Skeletal muscle cell (primary cell): ENCODE measurements around the gene TRIM31.

ENCODE experiments used
- DNase-seq: peaks from one replicate; pipeline ENCODE4 v3.0.0-alpha.2; 2010; ENCODE audit warnings: low read depth
- H3K4me3 ChIP-seq: 2 replicates; pipeline ENCODE4 v1.5.1; 2011; ENCODE audit warnings: low read depth, mild to moderate bottlenecking, control low read depth, low read length, moderate library complexity

Gene TRIM31

GRCh38 chr6:30062471-30063178, 50.3 kb downstream of the TRIM31 start:
- no peak for DNase-seq
- peak overlapping the region; percentile 98 for H3K4me3 ChIP-seq

DNA sequence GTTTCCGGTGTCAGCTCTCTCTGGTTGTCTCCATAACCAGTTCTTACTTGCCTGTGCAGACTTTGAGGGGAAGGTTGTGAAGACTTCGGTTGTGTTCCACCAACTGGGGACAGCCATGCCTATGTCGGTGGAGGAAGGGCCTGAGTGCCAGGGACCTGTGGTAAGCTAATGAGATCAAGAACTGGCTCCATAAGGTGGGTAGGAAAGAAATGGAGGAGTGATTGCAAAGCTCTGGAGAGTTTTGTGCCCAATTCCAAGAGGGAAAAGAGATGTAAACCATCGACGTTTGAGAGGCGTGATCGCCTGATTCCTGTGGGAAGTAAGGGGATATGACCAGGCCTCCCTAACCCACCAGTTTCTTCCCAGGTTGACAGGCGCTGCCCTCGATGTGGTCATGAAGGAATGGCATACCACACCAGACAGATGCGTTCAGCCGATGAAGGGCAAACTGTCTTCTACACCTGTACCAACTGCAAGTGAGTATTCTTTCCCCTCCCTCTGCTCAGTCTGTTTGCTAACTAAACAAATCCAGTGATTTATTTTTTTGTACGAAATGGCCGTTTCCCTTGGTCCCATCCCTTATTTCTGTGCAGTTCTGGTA, 50.9 kb downstream of the TRIM31 start:
- peak overlapping the region; percentile 98 for H3K4me3 ChIP-seq
- no peak for DNase-seq

DNA sequence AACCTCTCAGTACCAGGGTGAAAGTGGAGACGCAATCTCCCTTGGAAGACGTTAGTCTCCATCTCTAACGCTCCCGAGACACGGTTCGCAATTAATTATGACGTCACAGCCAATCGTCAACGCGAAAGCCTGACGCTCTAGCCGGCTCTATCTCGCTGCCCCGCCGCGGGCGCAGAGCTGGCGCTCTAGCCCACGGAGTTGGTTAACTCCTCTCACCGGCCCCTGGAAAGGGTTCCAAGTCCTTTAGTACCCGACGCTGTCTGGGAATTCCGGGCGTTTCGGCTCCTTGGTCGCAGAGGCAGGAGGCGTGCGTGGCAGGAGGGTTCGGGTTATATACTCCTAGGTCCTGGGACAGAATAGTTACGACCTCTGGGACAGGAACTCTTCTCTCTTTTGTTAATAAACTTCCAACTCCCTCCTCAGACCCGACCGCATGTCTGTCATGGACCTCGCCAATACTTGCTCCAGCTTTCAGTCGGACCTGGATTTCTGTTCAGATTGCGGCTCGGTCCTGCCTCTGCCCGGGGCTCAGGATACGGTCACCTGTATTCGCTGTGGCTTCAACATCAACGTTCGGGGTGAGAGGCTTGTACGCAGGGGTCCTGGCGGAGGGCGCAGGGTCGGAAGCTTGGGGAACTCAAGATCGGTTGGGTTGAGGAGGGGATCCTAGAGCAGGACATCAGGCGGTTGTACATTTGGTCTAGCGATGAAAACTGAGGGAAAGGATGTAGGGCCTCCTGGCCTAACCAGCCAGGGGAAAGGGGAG, 51.6 kb downstream of the TRIM31 start, which contains the start of gene POLR1H:
Gene POLR1H, plus strand, starts transcription at position 174 of the 766 bp plus-strand sequence. Its CDS starts 260 bp downstream, at position 434.
- peak within 1 kb of the TSS; percentile 98 for H3K4me3 ChIP-seq
- peak; percentile 85 for DNase-seq

- peak overlapping the region; percentile 98 for H3K4me3 ChIP-seq
- DNase-seq, result no peak
Measured at GRCh38 chr6:30060606-30061091, 52.2 kb downstream of the TRIM31 start.

- H3K4me3 ChIP-seq, result no peak overlapping the region
- DNase-seq, result no peak
Measured at GRCh38 chr6:30055513-30055912, 57.4 kb downstream of the TRIM31 start.

DNA sequence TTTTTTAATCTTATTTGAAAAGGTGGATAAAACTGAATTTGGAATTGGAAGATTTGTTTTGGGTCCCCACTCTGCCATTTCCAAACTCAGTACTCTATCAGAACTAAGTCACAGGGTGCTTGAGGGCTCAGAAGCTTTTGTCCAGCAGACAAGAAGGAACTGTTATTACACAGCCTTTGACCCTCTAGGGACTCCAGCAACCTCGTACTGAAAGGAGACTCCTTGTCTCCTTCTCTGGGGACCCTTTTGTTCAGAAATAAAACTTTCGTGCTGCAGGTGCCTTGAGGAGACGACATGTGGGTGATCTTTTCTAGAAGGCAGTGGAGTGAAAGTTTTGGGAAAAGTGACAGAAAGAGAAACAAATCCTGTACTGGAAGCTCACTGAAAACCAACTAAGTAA, 59.2 kb downstream of the TRIM31 start:
- H3K4me3 ChIP-seq, result no peak overlapping the region
- DNase-seq, result no peak
